HG02840 (cell line): ENCODE measurements around the gene TEAD1.

Experiments used
- ATAC-seq: cut with Tn5 transposase; IDR thresholded peaks from one replicate; pipeline ENCODE4 v1.9.1; 2021; ENCODE audit warnings: mild to moderate bottlenecking, moderate library complexity, moderate number of reproducible peaks; ENCODE audit not compliant: unreplicated experiment, low FRiP score

Gene TEAD1

GRCh38 chr11:12705874-12706273 is 31.7 kb downstream of the TEAD1 start:
- no peak for ATAC-seq

GRCh38 chr11:12706545-12707499 is 32.6 kb downstream of the TEAD1 start:
- ATAC-seq: no peak

- ATAC-seq: no peak
Measured at GRCh38 chr11:12707500-12707880, 33.3 kb downstream of the TEAD1 start.

GRCh38 chr11:12711496-12711895 is 37.3 kb downstream of the TEAD1 start:
- ATAC-seq: no peak

- no peak for ATAC-seq
Measured at GRCh38 chr11:12712132-12712531, 37.9 kb downstream of the TEAD1 start.

GRCh38 chr11:12715131-12715530 is 40.9 kb downstream of the TEAD1 start:
- ATAC-seq: no peak

GRCh38 chr11:12715941-12716340 is 41.7 kb downstream of the TEAD1 start:
- ATAC-seq: no peak

- ATAC-seq: no peak
Measured at GRCh38 chr11:12716816-12717215, 42.6 kb downstream of the TEAD1 start.

GRCh38 chr11:12717851-12718291 is 43.6 kb downstream of the TEAD1 start:
- ATAC-seq: peak; percentile 56

- ATAC-seq: no peak
Measured at GRCh38 chr11:12719221-12719620, 45.0 kb downstream of the TEAD1 start.

- ATAC-seq: no peak
Measured at GRCh38 chr11:12721816-12722604, 47.8 kb downstream of the TEAD1 start.

GRCh38 chr11:12723421-12724300 is 49.4 kb downstream of the TEAD1 start:
- ATAC-seq: no peak

GRCh38 chr11:12724301-12725054 is 50.3 kb downstream of the TEAD1 start:
- ATAC-seq: no peak

- ATAC-seq: no peak
Measured at GRCh38 chr11:12725055-12725862, 51.0 kb downstream of the TEAD1 start.

GRCh38 chr11:12725863-12726682 is 51.9 kb downstream of the TEAD1 start:
- no peak for ATAC-seq

GRCh38 chr11:12727563-12728211 is 53.5 kb downstream of the TEAD1 start:
- ATAC-seq: no peak

GRCh38 chr11:12728417-12728816 is 54.2 kb downstream of the TEAD1 start:
- no peak for ATAC-seq

GRCh38 chr11:12729941-12730340 is 55.7 kb downstream of the TEAD1 start:
- no peak for ATAC-seq
